G401 (cell line): ENCODE results near the gene MAP6. TPM values are rescaled to one million over a fixed set of nuclear protein-coding genes. Genes with fewer than 3 reads are reported as not detected.

Experiments
- DNase-seq: peaks from one replicate; pipeline ENCODE4 v3.0.0-alpha.2; 2015; ENCODE audit warnings: low spot score
- in situ Hi-C: cut with HindIII; loops from 2 replicates; pipeline ENCODE4 v1.10.0; 2016; ENCODE audit warnings: low sequenced_read_pairs, mixed read lengths
- total RNA-seq: library from RNA; depleted of rRNA; stranded (reverse); fragments of >200 nt; shearing (Covaris generic); gene quantifications from 2 replicates; pipeline ENCODE4 v1.2.3, GENCODE V29; 2014

MAP6 gene
- total RNA-seq, 1 experiment from 2014 or later: 1.6 TPM

GRCh38 chr11:75667831-75668450 is 897 bp downstream of the MAP6 start:
- in situ Hi-C loops: no loop called here
- peak; percentile 72 for DNase-seq

- DNase-seq: peak; percentile 43
- in situ Hi-C loops: no loop called here
These were observed 1.5 kb downstream of the MAP6 start for GRCh38 chr11:75667255-75667830.

- in situ Hi-C loops: no loop called here
- DNase-seq: no peak
These were observed 2.8 kb downstream of the MAP6 start for GRCh38 chr11:75665990-75666389.

- DNase-seq: no peak
- in situ Hi-C loops: no loop called here
These were observed 3.7 kb downstream of the MAP6 start for GRCh38 chr11:75665126-75665525.

- DNase-seq: no peak
- in situ Hi-C loops: no loop called here
These were observed 4.4 kb downstream of the MAP6 start for GRCh38 chr11:75664389-75664788.

GRCh38 chr11:75663808-75664207 is 5.0 kb downstream of the MAP6 start:
- in situ Hi-C loops: no loop called here
- no peak for DNase-seq

GRCh38 chr11:75659836-75660235 is 9.0 kb downstream of the MAP6 start:
- in situ Hi-C loops: no loop called here

GRCh38 chr11:75656044-75656727 is 12.7 kb downstream of the MAP6 start:
- no peak for DNase-seq
- in situ Hi-C loops: no loop called here

More at GRCh38 chr11:75659836-75660235, 9.0 kb downstream of the MAP6 start:
- DNase-seq: no peak

- in situ Hi-C loops: no loop called here
- no peak for DNase-seq
These were observed 13.2 kb downstream of the MAP6 start for GRCh38 chr11:75655605-75656004.

- DNase-seq: no peak
- in situ Hi-C loops: no loop called here
These were observed 14.5 kb downstream of the MAP6 start for GRCh38 chr11:75654314-75654713.

- DNase-seq: no peak
- in situ Hi-C loops: no loop called here
These were observed 15.3 kb downstream of the MAP6 start for GRCh38 chr11:75653532-75653931.

GRCh38 chr11:75652936-75653335 is 15.9 kb downstream of the MAP6 start:
- in situ Hi-C loops: no loop called here
- no peak for DNase-seq

GRCh38 chr11:75651218-75651617 is 17.6 kb downstream of the MAP6 start:
- no peak for DNase-seq
- in situ Hi-C loops: no loop called here

- in situ Hi-C loops: no loop called here
- no peak for DNase-seq
These were observed 18.6 kb downstream of the MAP6 start for GRCh38 chr11:75650167-75650723.

- in situ Hi-C loops: no loop called here
- no peak for DNase-seq
These were observed 23.9 kb downstream of the MAP6 start for GRCh38 chr11:75644946-75645345.

GRCh38 chr11:75644370-75644769 is 24.5 kb downstream of the MAP6 start:
- in situ Hi-C loops: no loop called here
- no peak for DNase-seq

GRCh38 chr11:75642402-75643113 is 26.3 kb downstream of the MAP6 start:
- in situ Hi-C loops: no loop called here
- no peak for DNase-seq

- DNase-seq: peak; percentile 97
These were observed 29.1 kb downstream of the MAP6 start for GRCh38 chr11:75639762-75640181.

GRCh38 chr11:75637998-75638397 is 30.8 kb downstream of the MAP6 start:
- in situ Hi-C loops: no loop called here
- DNase-seq: no peak

More at GRCh38 chr11:75639762-75640181, 29.1 kb downstream of the MAP6 start:
- in situ Hi-C loops: no loop called here
